ENCODE results near the gene EPN2.

DNA sequence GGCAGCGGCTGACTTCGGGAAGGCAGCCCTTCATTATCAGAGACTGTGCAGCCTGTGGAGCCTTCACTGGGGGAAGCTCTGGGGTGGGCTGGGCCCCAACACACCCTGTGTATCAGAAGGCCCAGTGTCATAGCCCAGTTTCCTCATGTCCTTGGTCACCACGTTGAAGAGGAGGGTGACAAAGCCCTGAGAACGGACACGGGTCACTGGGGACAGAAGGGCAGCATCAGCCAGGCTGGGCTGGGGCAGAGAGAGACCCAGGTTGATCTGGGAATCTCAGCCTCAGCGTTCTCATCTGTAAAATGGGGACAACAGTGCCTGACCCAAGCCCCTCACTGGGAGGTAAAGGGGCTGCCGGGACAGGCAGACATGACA lies 106.1 kb downstream of the EPN2 start:
- TF ChIP-seq EZH2phosphoT487 (IDR thresholded peaks at IDR 0.05; ENCODE audit: borderline replicate concordance, low read depth, low read length) = no peak
- TF ChIP-seq, protein P1, sequence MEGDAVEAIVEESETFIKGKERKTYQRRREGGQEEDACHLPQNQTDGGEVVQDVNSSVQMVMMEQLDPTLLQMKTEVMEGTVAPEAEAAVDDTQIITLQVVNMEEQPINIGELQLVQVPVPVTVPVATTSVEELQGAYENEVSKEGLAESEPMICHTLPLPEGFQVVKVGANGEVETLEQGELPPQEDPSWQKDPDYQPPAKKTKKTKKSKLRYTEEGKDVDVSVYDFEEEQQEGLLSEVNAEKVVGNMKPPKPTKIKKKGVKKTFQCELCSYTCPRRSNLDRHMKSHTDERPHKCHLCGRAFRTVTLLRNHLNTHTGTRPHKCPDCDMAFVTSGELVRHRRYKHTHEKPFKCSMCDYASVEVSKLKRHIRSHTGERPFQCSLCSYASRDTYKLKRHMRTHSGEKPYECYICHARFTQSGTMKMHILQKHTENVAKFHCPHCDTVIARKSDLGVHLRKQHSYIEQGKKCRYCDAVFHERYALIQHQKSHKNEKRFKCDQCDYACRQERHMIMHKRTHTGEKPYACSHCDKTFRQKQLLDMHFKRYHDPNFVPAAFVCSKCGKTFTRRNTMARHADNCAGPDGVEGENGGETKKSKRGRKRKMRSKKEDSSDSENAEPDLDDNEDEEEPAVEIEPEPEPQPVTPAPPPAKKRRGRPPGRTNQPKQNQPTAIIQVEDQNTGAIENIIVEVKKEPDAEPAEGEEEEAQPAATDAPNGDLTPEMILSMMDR (conservative IDR thresholded peaks at IDR 0.05; ENCODE audit: low read length) = no peak

Data from OCI-LY7 (cell line).